K562 (cell line): Measurements from ENCODE around the gene MDC1. TPM values are rescaled to one million over a fixed set of nuclear protein-coding genes. Genes with fewer than 3 reads are reported as not detected.

ENCODE experiments used
- ATAC-seq: fragments of 200-7000 bp; cut with Tn5 transposase; 3 replicates; pipeline ENCODE4 v1.9.1; 2020; ENCODE audit warnings: moderate library complexity
- BruUV-seq: library from RNA; stranded (reverse); fragments of 400-500 nt; replicated peaks from 2 replicates; lab custom pipeline; 2021; lab: Mats Ljungman, UMichigan
- CTCF ChIA-PET: fragments of 300-600 bp; formaldehyde crosslinking; extraction: SDS; loops from one replicate; lab custom pipeline; 2021; ENCODE audit warnings: low intra/inter-chr PET ratio; lab: Yijun Ruan, JAX
- POLR2A ChIA-PET: fragments of 300-600, 350-650 bp; sonication (Branson Sonifier 250); formaldehyde crosslinking; extraction: SDS; loops from one replicate; lab custom pipeline; 2021; ENCODE audit warnings: antibody characterized with exemption, inconsistent platforms; lab: Yijun Ruan, JAX
- DNase-seq, 4 experiments: peaks; one replicate each; pipeline versions ENCODE4 v3.0.0 to v3.0.0-alpha.2; 2011 to 2018; ENCODE audit warnings: low spot score in 3 of 4, mixed read lengths in 3 of 4; ENCODE audit errors: extremely low read depth in 1 of 4
- FAIRE-seq: peaks from 2 replicates; lab custom pipeline; 2011; peaks lifted over from hg19 to GRCh38; lab: Jason Lieb, UNC
- H2AFZ ChIP-seq: 2 replicates; pipeline ENCODE4 v1.6.0; 2011; ENCODE audit warnings: low read depth, low read length, control low read depth, inconsistent platforms
- H3K27ac ChIP-seq: fragments of 200-600 bp; 3 replicates; pipeline ENCODE4 v1.8.0; 2011; ENCODE audit warnings: low read depth, mild to moderate bottlenecking, control low read depth, inconsistent platforms, low read length, moderate library complexity, mixed read lengths; ENCODE audit errors: extremely low read depth
- H3K27me3 ChIP-seq, 2 experiments: fragments of 300-600 bp in 1 of 2; 2 replicates in 1 of 2; 3 replicates in 1 of 2; pipeline versions ENCODE4 v1.6.0 to v1.8.0; 2011; ENCODE audit warnings: inconsistent platforms in 2 of 2, low read length in 2 of 2, mild to moderate bottlenecking in 1 of 2, mixed read lengths in 1 of 2, moderate library complexity in 1 of 2; ENCODE audit not compliant: control insufficient read depth in 2 of 2, insufficient read depth in 2 of 2
- H3K36me3 ChIP-seq: fragments of 300-600 bp; 3 replicates; pipeline ENCODE4 v1.8.0; 2011; ENCODE audit warnings: mild to moderate bottlenecking, low read length, inconsistent platforms; ENCODE audit not compliant: control insufficient read depth, insufficient read depth
- H3K4me1 ChIP-seq, 2 experiments: fragments of 200-600 bp in 1 of 2; replicated peaks in 1 of 2; 2 replicates in 1 of 2; 3 replicates in 1 of 2; pipeline versions ENCODE4 v1.5.1 to v1.8.0; 2011; ENCODE audit warnings: inconsistent platforms in 2 of 2, low read length in 2 of 2, mild to moderate bottlenecking in 1 of 2, mixed read lengths in 1 of 2, moderate library complexity in 1 of 2; ENCODE audit not compliant: control insufficient read depth in 2 of 2, insufficient read depth in 2 of 2
- H3K4me2 ChIP-seq: 2 replicates; pipeline ENCODE4 v1.6.1; 2011; ENCODE audit warnings: low read length, control low read depth, inconsistent platforms, mixed read lengths; ENCODE audit not compliant: insufficient read depth
- H3K4me3 ChIP-seq: fragments of 200-600 bp; sonication (generic), shearing (Covaris generic); 2 replicates; pipeline ENCODE4 v1.5.1; 2016; ENCODE audit warnings: control low read depth, inconsistent platforms
- H3K79me2 ChIP-seq: fragments of 200-600 bp; 3 replicates; pipeline ENCODE4 v1.8.0; 2011; ENCODE audit warnings: low read length, inconsistent platforms; ENCODE audit not compliant: control insufficient read depth, insufficient read depth
- H3K9ac ChIP-seq, 2 experiments: 2 replicates each; pipeline versions ENCODE4 v1.6.0 to v1.6.1; 2011; ENCODE audit warnings: low read depth in 2 of 2, low read length in 2 of 2, control low read depth in 1 of 2, inconsistent platforms in 1 of 2, mild to moderate bottlenecking in 1 of 2, mixed read lengths in 1 of 2; ENCODE audit not compliant: insufficient read depth in 1 of 2
- H3K9me1 ChIP-seq: one replicate; pipeline ENCODE4 v1.6.0; 2011; ENCODE audit warnings: inconsistent platforms, mild to moderate bottlenecking, low read length, moderate library complexity; ENCODE audit not compliant: control insufficient read depth, insufficient read depth
- H3K9me3 ChIP-seq: replicated peaks from 2 replicates; pipeline ENCODE4 v1.5.1; 2011; ENCODE audit warnings: low read depth, low read length, inconsistent platforms; ENCODE audit not compliant: control insufficient read depth, insufficient read depth
- H4K20me1 ChIP-seq: replicated peaks from 2 replicates; pipeline ENCODE4 v1.6.1; 2011; ENCODE audit warnings: low read length, inconsistent platforms, mixed read lengths; ENCODE audit not compliant: control insufficient read depth, insufficient read depth
- BRD9 ChIP-seq: fragments of 450-650 bp; IDR thresholded peaks from 2 replicates; pipeline ENCODE4 v1.6.1; 2018; ENCODE audit warnings: low read depth; ENCODE audit not compliant: partially characterized antibody
- CBX8 ChIP-seq: fragments of 200-600 bp; sonication (generic); IDR thresholded peaks from 2 replicates; pipeline ENCODE4 v1.6.1; 2012; ENCODE audit warnings: borderline replicate concordance, mixed run types, low read depth, mild to moderate bottlenecking, moderate library complexity, mixed read lengths, low read length, control low read depth, inconsistent platforms; ENCODE audit not compliant: poor library complexity, severe bottlenecking; ENCODE audit errors: extremely low read depth
- CCAR2 ChIP-seq: fragments of 200-400 bp; formaldehyde crosslinking; IDR thresholded peaks from 2 replicates; pipeline ENCODE4 v1.6.1; 2017; ENCODE audit warnings: mild to moderate bottlenecking, low read depth, low read length
- CHD2 ChIP-seq: IDR thresholded peaks from 2 replicates; pipeline ENCODE4 v1.6.1; 2011; ENCODE audit warnings: low read depth, low read length
- GABPB2 ChIP-seq: fragments of 250-450 bp; sonication (Bioruptor Pico); conservative IDR thresholded peaks from 2 replicates; pipeline ENCODE4 v1.5.1; 2021; ENCODE audit warnings: mild to moderate bottlenecking
- KAT8 ChIP-seq: fragments of 450-650 bp; IDR thresholded peaks from 2 replicates; pipeline ENCODE4 v1.6.1; 2016; ENCODE audit warnings: low read depth, mild to moderate bottlenecking
- KDM4B ChIP-seq, 2 experiments: fragments of 450-650 bp in 1 of 2; sonication (generic) in 1 of 2; IDR thresholded peaks; 2 replicates each; pipeline ENCODE4 v1.6.1; 2016 to 2017; ENCODE audit warnings: borderline replicate concordance in 2 of 2, antibody characterized with exemption in 1 of 2, low read depth in 1 of 2, mild to moderate bottlenecking in 1 of 2
- MIER1 ChIP-seq: fragments of 450-650 bp; IDR thresholded peaks from 2 replicates; pipeline ENCODE4 v1.6.1; 2016; ENCODE audit warnings: antibody characterized with exemption, mild to moderate bottlenecking, low read depth
- NELFE ChIP-seq: IDR thresholded peaks from 2 replicates; pipeline ENCODE4 v1.6.1; 2011; ENCODE audit warnings: mild to moderate bottlenecking; ENCODE audit not compliant: insufficient read depth, insufficient read length
- POU5F1 ChIP-seq: fragments of 150-350 bp; IDR thresholded peaks from 2 replicates; pipeline ENCODE4 v1.6.1; 2014; ENCODE audit warnings: borderline replicate concordance, low read length, low read depth, mild to moderate bottlenecking; ENCODE audit not compliant: partially characterized antibody
- SPI1 ChIP-seq: IDR thresholded peaks from 2 replicates; pipeline ENCODE4 v1.6.1; 2011; ENCODE audit warnings: low read depth, low read length, control low read depth, borderline replicate concordance
- SRSF9 ChIP-seq: fragments of 200-400 bp; formaldehyde crosslinking; IDR thresholded peaks from 2 replicates; pipeline ENCODE4 v1.6.1; 2017; ENCODE audit warnings: low read depth, low read length, borderline replicate concordance
- STAT5B ChIP-seq: fragments of 250-450 bp; sonication (Bioruptor Pico); IDR thresholded peaks from 2 replicates; pipeline ENCODE4 v1.8.0; 2021; ENCODE audit warnings: mild to moderate bottlenecking, inconsistent platforms
- ZNF24 ChIP-seq: fragments of 450-650 bp; IDR thresholded peaks from 2 replicates; pipeline ENCODE4 v1.6.1; 2016
- ZNF76 ChIP-seq: fragments of 250-450 bp; sonication (Bioruptor Pico); IDR thresholded peaks from 2 replicates; pipeline ENCODE4 v1.4.0; 2020; ENCODE audit warnings: mild to moderate bottlenecking, moderate library complexity, borderline replicate concordance
- ZNF780A ChIP-seq: fragments of 250-450 bp; sonication (Bioruptor Pico); IDR thresholded peaks from 2 replicates; pipeline ENCODE4 v1.5.0; 2021; ENCODE audit warnings: mild to moderate bottlenecking
- ZZZ3 ChIP-seq: fragments of 450-650 bp; IDR thresholded peaks from 2 replicates; pipeline ENCODE4 v1.6.1; 2016; ENCODE audit warnings: antibody characterized with exemption, mild to moderate bottlenecking, moderate library complexity
- WGBS: fragments of 100-300 bp; shearing (Covaris generic); methylation state at CpG from one replicate; pipeline ENCODE4 v1.1.6; 2016; ENCODE audit warnings: low coverage, mixed read lengths; ENCODE audit not compliant: insufficient coverage; ENCODE audit errors: missing lambda C conversion rate; 5-methylcytosine and 5-hydroxymethylcytosine counted together
- in situ Hi-C: fragments of 300-500 bp; cut with MboI; formaldehyde crosslinking; loops from 4 replicates; pipeline ENCODE4 v1.15.0; 2018; ENCODE audit warnings: inconsistent platforms, mixed read lengths
- intact Hi-C: fragments of 100-400 bp; cut with micrococcal nuclease; formaldehyde crosslinking; loops from 2 replicates; pipeline ENCODE4 v1.14.2; 2022
- polyA plus RNA-seq, 8 experiments: library from polyadenylated mRNA; depleted of rRNA in 4 of 8; stranded (reverse) in 5 of 8; unstranded in 3 of 8; fragments of >200 nt; fragmentation: Nextera tagmentation in 2 of 8; fragmentation: Illumina TruSeq in 1 of 8; extraction: Ambion mirVana in 2 of 8; extraction: Trizol in 1 of 8; gene quantifications; 2 replicates each; pipeline versions ENCODE4 v1.2.1 to v1.2.3, GENCODE V29; 2011 to 2014; ENCODE audit warnings: inconsistent platforms in 1 of 8, missing spikeins in 1 of 8
- total RNA-seq, 7 experiments: library from RNA; depleted of rRNA in 6 of 7; stranded (reverse); fragments of >200 nt in 6 of 7; fragmentation: Illumina TruSeq in 2 of 7; extraction: Trizol in 2 of 7; gene quantifications; 2 replicates each; pipeline versions ENCODE4 v1.2.1 to v1.2.3, GENCODE V29; 2011 to 2021; ENCODE audit warnings: low replicate concordance in 1 of 7

Gene MDC1
- total and polyA plus RNA-seq, 9 of the 15 experiments (the other 6 are each of a cell fraction or from before 2014, with no cell fraction given), result 8.2 to 114 (median 20.0) TPM

DNA sequence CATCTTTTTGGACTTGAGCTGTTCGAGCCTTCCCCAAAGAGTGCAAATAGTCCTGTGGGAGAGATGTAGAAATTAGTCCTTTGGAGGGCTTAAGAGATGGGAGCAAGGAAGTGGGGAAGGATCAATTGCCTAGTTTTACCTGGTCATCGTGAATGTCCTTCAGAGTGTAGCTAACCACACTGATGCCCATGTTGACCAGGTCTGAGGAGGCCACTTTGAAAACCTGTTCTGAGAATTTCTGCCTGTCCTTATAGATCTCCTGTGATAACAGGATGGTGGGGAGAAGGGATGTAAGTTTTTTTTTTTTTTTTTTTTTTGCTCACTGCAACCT lies 23.4 kb upstream of the MDC1 start:
- DNase-seq (no peak), ATAC-seq (no peak), FAIRE-seq (no peak)
- Histone ChIP-seq H3K4me3 (no peak overlapping the region), H3K79me2 (peaks cover 67% of the 10 kb centered on the region), H3K4me1 (peaks cover 41 to 52% of the 10 kb centered on the region in 2 experiments), H3K36me3 (peaks cover 56% of the 10 kb centered on the region), H3K27ac (no peak overlapping the region), H4K20me1 (peaks cover 4% of the 10 kb centered on the region; the same call in 1 of the 2 replicates), H3K9me1 (peaks cover 5% of the 10 kb centered on the region), H3K9me3 (no peaks in the 10 kb centered on the region), H2AFZ (no peak overlapping the region), H3K9ac (peak overlapping the region in 1 of 2 experiments; percentile 46; a peak in 1 of 4 replicates), H3K27me3 (no peaks in the 10 kb centered on the region), H3K4me2 (no peak overlapping the region)
- intact Hi-C loops (loop anchor here (5.0 kb wide), 2 partner anchors 87 to 342 kb away; no protein-coding TSS in a partner anchor), in situ Hi-C loops (loop anchor here (5.0 kb wide), 2 partner anchors 137 to 337 kb away; no protein-coding TSS in a partner anchor)
- ChIA-PET CTCF (interaction anchor here (0.6 kb wide), 1 partner anchor 16 kb away, joined by 3 read pairs; no protein-coding TSS in a partner anchor), POLR2A (interaction anchor here (0.7 to 1.7 kb wide), 8 partner anchors 10 to 140 kb away, joined by 3 to 9 read pairs (median 4); no protein-coding TSS in a partner anchor)
- no TSS peak for BruUV-seq
- WGBS, result 93% methylated on average over 2 of the region's 2 CpGs
- no peak for TF ChIP-seq KDM4B (IDR thresholded peaks at IDR 0.05; ENCODE audit: borderline replicate concordance in 2 of 2, low read depth in 1 of 2)
- TF ChIP-seq CCAR2, result no peak
- TF ChIP-seq MIER1, result no peak
- no peak for TF ChIP-seq CBX8
- TF ChIP-seq GABPB2 (CRISPR knock-in tag), result no peak
- TF ChIP-seq BRD9, result no peak
- no peak for TF ChIP-seq SRSF9
- no peak for TF ChIP-seq ZNF24
- TF ChIP-seq NELFE, result no peak
- no peak for TF ChIP-seq KAT8
- no peak for TF ChIP-seq CHD2
- TF ChIP-seq ZNF76 (CRISPR knock-in tag), result no peak
- no peak for TF ChIP-seq STAT5B
- TF ChIP-seq POU5F1, result no peak
- no peak for TF ChIP-seq ZNF780A (CRISPR knock-in tag)
- no peak for TF ChIP-seq SPI1
- no peak for TF ChIP-seq ZZZ3
